Hypothalamus (tissue), 51 donors: Measurements from ENCODE around the gene FKBP5.
A peak's percentile ranks its signal among the peaks of the same experiment; 100 is the strongest.
"Not testable (repeated sequence)": the region's sequence is repeated elsewhere in the genome, so short reads cannot be mapped to it uniquely, and the experiment has no call there.

Experiments used
- DNase-seq, 51 donors: peaks; one replicate each; lab custom pipeline; 2025; lab: John Stamatoyannopoulos, UW

Gene FKBP5

DNA sequence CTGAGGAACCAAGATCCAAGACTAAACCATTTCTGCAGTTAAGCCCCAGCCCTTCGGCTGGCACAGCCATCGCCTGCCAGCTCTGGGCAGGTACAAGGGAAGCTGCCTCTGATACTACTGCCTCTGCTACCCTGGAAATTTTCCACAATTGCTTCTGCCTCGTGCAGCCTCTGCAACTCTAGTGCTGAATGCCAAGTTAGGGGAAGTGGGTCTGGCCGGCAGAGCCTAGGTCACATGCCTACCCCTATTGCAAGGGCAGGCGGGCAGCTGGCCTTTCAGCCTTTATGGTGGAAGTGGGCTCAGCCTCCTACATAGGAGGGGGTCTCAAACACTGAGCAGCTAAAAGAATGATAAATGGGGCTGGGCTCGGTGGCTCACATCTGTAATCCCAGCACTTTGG is 131.5 kb downstream of the FKBP5 start:
- DNase-seq: peak in 2 of 51 donors; percentile 1 to 2

DNA sequence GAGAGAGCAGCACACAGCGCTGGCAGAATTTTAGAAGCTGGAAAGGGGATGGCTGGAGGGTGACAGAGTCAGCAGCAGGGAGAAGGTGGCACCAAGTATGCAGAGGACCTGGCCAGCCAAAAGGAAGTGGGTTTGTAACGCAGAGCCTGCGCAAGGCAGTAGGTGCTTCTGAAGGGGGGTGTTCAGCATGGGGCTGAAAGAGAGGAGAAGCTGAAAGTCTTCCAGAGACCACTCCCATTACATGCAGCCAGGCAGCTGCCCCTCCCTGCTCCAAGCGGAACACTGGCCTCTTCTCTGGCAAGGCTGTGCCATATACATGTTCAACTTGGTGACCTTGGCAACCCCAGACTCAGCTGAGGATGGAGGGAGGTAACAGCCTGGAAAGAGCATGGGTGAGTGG is 133.9 kb downstream of the FKBP5 start:
- no peak for DNase-seq

DNA sequence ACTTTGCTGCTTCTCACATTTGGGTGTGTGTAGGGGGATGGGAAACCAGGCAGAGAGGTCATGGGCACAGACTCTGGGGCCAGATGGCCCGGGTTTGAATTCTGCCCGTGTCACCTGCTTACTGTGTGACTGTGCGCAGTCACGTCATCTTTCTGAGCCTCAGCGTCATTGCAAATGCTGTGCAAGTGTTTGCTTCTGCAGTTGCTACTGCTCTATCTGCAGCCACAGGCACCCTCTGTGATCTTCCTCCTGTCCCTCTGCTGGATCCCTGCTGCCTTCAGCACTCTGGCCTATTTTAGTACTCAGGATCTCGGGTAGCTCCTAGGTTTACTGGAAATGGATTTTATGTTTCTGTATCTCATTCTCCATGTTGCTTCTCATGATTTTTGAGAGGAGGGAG is 135.4 kb downstream of the FKBP5 start:
- no peak for DNase-seq

DNA sequence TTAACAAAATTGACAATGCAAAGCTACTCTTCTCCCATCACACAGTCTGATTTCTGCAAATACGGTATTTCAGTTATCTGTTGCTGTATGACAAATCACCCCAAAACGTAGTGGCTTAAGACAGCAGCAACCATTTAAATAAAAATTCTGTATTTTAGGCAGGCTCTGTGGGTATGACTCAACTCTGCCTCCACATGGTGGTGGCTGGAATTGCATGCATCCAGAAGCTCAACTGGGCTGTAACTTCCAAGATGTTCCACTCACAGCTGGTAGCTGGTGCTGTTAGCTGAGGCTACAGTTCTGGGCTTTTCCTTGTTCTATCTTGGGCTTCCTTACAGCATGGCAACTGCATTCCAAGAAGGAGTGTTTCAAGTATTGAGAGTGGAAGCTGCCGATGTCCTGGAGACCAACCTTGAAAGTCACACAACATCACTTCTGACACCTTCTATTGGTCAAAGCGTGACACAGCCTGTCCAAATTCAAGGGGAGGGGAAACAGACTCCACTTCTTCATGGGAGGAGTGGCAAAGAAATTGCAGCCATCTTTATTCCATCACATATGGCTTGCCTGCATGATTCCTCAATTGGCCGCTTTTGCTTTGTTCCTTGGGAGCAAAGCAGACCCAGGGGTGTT is 136.3 kb downstream of the FKBP5 start:
- DNase-seq: no peak

DNA sequence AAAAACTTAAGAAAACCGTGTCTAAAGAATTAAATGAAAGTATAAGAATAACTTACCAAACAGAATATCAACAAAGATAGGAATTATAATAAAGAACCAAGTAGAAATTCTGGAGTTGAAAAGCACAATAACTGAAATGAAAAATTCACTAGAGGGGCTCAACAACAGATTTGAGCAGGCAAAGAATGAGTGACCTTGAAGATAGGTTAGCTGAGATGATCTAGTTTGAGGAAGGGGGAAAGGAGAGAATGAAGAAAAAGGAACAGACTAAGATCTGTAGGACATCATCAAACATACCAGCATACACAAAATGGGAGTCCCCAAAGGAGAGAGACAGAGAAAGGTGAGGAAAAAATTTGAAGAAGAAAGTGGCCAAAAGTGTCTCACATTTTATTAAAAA is 138.3 kb downstream of the FKBP5 start:
- no peak for DNase-seq

DNA sequence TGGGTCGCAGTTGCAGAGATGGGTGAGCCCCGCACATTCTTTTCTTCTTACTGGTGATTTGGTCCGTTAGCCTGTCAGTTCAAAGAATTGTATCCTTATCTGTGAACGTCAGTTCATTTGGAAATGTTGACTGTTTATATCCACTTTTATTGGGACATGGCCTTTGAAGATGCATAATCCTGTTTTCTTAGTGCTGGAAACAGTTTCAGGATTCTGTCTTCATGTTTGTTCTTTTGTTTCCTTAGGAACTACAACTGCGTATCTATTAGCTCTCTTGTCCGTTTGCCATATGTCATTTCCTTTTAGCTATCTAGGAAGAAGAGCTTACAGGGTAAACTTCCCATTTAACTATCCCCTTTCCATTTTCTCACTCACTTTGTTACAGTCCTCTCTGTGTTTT is 141.0 kb downstream of the FKBP5 start:
- no peak for DNase-seq

DNA sequence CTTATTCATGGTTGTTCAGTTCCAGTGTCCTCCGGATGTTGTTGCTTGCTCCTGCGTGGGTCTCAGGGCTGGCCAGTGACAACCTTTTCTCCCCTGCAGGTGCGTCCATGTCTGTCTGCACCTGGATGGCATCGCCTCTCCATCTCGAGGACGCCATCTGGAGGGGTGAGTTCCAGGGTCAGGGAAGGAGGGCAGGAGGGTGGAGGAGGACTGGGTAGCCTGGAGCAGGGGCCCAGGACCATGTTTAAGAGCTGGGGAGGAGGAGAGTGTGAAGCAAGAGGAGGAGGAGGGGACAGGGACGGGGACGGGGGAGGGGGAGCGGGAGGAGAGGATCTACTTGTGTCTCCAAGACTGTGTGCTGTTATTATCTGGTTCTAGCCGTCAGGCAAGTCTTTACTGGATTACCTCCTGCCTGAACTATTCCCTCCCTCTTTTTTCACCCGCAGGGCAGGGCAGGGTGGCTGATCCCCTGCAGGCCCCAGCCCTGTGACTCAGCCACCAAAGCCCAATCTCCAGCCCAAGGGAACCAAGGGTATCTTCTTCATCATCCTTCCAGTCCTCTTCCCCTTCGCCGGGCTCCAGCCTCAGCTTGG is 143.8 kb downstream of the FKBP5 start:
- no peak for DNase-seq

DNA sequence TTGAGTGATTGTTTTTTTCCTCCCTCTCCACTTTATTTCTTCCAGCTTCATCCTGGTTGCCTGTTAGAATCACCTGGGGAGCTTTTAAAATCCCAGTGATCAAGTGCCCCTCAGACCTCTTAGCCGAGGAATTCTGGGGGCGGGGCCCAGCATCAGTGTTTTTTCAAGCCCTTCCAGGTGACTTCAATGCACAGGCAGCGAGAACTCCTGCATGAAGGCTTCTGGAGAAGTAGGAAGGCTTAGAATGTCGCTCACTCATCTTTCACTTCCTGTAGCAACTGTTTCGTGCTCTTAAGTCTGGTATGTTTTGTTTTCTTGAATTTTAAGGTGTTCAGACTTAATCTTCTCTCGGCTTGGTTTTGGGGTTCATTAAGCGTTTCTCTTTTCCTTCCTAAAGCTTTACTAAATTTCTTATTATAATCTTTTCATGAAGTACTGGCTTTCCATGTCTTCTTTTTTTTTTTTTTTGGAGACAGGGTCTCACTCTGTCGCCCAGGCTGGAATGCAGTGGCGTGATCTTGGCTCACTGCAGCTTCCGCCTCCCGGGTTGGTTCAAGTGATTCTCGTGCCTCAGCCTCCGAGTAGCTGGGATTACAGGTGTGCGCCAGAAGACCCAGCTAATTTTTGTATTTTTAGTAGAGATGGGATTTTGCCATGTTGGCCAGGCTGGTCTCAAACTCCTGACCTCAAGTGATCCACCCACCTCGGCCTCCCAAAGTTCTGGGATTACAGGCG is 145.1 kb downstream of the FKBP5 start:
- DNase-seq: no peak

DNA sequence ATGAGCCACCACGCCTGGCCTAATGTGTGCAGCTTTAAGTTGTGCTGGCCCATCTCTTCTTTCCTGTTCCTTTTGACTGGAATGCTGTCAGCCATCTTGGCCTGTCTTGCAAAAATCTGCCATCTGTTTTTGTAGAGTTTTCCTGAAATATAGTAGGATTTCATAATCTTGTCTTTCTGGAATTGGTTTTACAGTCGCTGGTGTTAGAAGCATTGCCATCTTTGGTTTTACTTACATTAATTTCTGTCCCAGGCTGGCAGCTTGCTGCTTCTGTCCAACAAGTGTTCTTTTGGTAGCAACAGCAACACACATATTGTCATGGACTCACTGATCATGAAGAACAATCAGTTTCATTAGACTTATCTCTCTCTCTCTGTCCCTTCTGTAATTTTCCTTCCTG is 146.9 kb downstream of the FKBP5 start:
- DNase-seq: no peak

DNA sequence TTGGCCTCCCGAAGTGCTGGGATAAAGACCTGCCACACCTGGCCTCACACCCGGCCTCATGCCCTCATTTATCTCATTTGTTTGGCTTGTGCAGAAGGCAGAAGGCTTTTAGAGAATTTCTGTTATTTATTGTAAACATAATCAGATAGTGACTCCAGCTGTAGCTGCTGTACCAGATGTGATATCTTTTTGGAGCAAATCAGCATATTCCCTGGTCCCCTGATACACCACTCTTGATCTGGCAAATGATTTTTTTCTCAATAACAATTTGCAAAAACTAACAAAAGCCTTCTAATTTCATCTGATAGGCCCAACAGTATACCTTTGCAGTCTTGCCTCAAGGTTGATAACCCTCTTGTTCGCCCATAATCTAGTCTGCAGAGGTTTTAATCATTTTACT is 149.5 kb downstream of the FKBP5 start:
- no peak for DNase-seq

DNA sequence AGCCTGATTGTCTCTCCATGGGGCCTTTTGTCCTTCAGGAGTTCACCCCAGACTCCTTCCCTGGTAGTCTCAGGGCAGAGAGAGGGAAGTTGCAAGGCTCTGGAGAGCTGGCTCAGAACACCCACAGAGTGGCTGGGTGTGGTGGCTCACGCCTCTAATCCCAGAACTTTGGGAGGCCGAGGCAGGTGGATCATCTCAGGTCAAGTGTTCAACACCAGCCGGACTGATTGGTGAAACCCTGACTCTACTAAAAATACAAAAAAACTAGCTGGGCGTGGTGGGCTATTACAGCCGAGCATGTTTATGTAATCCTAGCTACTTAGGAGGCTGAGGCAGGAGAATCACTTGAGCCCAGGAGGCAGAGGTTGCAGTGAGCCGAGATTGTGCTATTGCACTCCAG is 152.9 kb downstream of the FKBP5 start:
- not testable (repeated sequence) for DNase-seq

DNA sequence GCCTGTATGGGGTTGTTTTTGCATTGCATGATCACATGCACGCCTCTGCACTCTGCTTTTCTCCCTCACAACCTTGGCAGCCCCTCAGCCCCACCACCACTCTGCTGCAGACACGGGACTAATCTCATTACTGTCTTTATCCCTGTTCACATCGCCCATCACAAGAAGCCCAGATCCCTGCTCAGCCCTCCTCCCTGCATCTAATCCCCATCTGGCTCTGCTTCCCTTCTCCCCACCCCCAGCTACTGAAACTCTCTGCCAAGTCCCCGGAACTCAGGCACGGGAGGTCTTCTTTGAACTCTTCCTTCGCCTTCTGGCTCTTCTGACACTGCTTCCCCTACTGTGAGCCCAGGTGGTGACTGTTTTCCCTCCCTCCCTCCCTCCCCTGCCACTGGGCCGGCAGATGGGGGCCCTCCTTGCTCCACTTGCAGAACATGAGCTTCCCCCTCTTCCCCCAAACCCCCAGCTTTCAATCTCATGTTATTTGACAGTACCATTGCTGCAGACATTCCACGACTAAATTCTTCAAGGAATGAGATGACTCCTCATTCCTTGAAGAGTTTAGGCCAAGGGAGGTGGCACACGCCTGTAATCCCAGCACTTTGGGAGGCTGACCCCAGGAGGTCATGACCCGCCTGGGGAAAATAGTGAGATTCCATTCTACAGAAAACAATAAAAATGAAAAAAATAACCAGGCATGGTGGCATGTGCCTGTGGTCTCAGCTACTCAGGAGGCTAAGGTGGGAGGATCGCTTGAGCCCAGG is 154.1 kb downstream of the FKBP5 start:
- no peak for DNase-seq

DNA sequence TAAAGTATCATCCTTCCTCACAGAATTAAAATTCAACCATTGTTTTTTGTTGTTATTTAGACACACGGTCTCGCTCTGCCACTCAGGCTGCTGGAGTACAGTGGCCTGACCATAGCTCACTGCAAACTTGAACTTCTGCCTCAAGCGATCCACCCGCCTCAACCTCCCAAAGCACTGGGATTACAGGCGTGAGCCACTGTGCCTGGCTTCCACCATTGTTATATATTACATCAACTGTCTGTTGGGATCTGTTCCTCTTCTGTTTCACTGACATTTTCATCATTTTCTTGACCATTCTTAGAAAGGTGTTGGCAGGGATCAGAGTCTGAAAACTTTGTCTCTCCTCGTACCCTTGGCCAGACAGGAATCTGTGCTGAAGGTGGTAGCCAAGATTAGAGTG is 154.7 kb downstream of the FKBP5 start:
- DNase-seq: no peak

DNA sequence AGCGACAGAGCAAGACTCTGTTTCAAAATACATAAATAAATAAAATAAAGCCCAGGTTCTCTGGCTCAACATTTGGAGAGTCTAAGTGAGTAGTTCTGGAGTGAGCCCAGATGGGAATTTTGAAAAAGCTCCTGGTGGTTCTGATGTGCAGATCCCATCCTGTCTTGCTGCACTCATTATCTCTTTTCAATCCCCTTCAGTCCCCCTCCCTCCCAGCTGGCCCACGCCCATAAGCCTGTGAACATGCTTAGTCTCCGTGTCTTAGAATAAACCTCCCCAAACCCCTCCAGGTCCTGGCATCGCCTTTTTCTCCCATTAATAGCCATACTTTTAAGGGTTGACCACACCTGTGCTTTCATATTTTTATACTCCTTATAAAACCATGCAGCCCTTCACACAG is 156.6 kb downstream of the FKBP5 start:
- DNase-seq: no peak

DNA sequence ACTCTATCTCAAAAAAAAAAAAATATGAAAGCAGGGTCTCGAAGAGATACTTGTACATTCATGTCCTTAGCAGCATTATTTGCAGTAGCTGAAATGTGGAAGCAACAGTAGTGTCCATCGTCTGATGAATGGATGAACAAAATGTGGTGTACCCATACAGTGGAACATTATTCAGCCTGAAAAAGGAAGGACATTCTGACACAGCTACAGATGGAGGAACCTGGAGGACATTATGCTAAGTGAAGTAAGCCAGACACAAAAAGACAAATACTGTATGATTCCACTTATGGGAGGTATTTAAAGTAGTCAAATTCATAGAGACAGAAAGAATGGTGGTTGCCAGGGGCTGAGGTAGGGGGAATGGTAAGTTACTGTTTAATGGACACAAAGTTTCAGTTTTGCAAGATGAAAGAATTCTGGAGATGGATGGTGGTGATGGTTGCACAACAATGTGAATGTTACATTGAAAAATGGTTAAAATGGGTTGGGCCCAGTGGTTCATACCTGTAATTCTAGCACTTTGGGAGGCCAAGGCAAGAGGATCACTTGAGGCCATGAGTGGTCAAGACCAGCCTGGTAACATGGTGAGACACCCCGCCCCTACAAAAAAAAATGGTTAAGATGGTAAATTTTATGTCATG is 164.2 kb downstream of the FKBP5 start:
- no peak for DNase-seq
